H9 (cell line): ENCODE results near the gene CDK14. TPM values are rescaled to one million over a fixed set of nuclear protein-coding genes. Genes with fewer than 3 reads are reported as not detected.

Experiments used
- DNase-seq: peaks from one replicate; pipeline ENCODE4 v3.0.0-alpha.2; 2017
- H2AFZ ChIP-seq: one replicate; pipeline ENCODE4 v1.6.1; 2013; ENCODE audit warnings: mild to moderate bottlenecking, low read length, control low read depth, moderate library complexity
- H2AK5ac ChIP-seq: 2 replicates; pipeline ENCODE4 v1.6.1; 2013; ENCODE audit warnings: low read length, control low read depth, mixed read lengths; ENCODE audit not compliant: insufficient read length
- H2BK120ac ChIP-seq: one replicate; pipeline ENCODE4 v1.6.1; 2013; ENCODE audit warnings: low read depth, mild to moderate bottlenecking, low read length, control low read depth, inconsistent platforms; ENCODE audit not compliant: poor library complexity, severe bottlenecking
- H2BK12ac ChIP-seq: 2 replicates; pipeline ENCODE4 v1.6.1; 2013; ENCODE audit warnings: low read length, control low read depth, mixed read lengths, low read depth; ENCODE audit not compliant: insufficient read length
- H2BK15ac ChIP-seq: 2 replicates; pipeline ENCODE4 v1.6.1; 2013; ENCODE audit warnings: low read depth, low read length, control low read depth
- H2BK20ac ChIP-seq: one replicate; pipeline ENCODE4 v1.6.1; 2013; ENCODE audit warnings: low read depth, mild to moderate bottlenecking, low read length, control low read depth, inconsistent platforms; ENCODE audit not compliant: poor library complexity, severe bottlenecking
- H2BK5ac ChIP-seq: 2 replicates; pipeline ENCODE4 v1.6.1; 2013; ENCODE audit warnings: low read length, control low read depth, mixed read lengths; ENCODE audit not compliant: insufficient read length
- H3K14ac ChIP-seq: 2 replicates; pipeline ENCODE4 v1.6.1; 2013; ENCODE audit warnings: low read length, control low read depth; ENCODE audit not compliant: insufficient read depth
- H3K18ac ChIP-seq: 2 replicates; pipeline ENCODE4 v1.6.1; 2013; ENCODE audit warnings: low read depth, mild to moderate bottlenecking, mixed read lengths, low read length, control low read depth; ENCODE audit not compliant: insufficient read length
- H3K23ac ChIP-seq: 2 replicates; pipeline ENCODE4 v1.6.1; 2013; ENCODE audit warnings: low read length, control low read depth, mixed read lengths, low read depth; ENCODE audit not compliant: insufficient read length
- H3K23me2 ChIP-seq: 2 replicates; pipeline ENCODE4 v1.6.1; 2013; ENCODE audit warnings: low read depth, mild to moderate bottlenecking, mixed read lengths, low read length, control low read depth; ENCODE audit not compliant: insufficient read length, poor library complexity, severe bottlenecking
- H3K27ac ChIP-seq: 2 replicates; pipeline ENCODE4 v1.5.1; 2013; ENCODE audit warnings: low read length, control low read depth, mixed read lengths, low read depth; ENCODE audit not compliant: insufficient read length
- H3K27me3 ChIP-seq: 2 replicates; pipeline ENCODE4 v1.6.1; 2013; ENCODE audit warnings: low read length, control low read depth, inconsistent platforms; ENCODE audit not compliant: insufficient read depth
- H3K4ac ChIP-seq: 2 replicates; pipeline ENCODE4 v1.6.1; 2013; ENCODE audit warnings: low read depth, mild to moderate bottlenecking, control low read depth, inconsistent platforms, low read length, moderate library complexity
- H3K4me1 ChIP-seq: 2 replicates; pipeline ENCODE4 v1.6.1; 2013; ENCODE audit warnings: low read length, control low read depth, inconsistent platforms; ENCODE audit not compliant: insufficient read depth
- H3K4me2 ChIP-seq: 2 replicates; pipeline ENCODE4 v1.6.1; 2013; ENCODE audit warnings: low read length, control low read depth, mixed read lengths; ENCODE audit not compliant: insufficient read length, insufficient read depth
- H3K56ac ChIP-seq: 2 replicates; pipeline ENCODE4 v1.6.1; 2013; ENCODE audit warnings: low read depth, mild to moderate bottlenecking, mixed read lengths, low read length, control low read depth; ENCODE audit not compliant: insufficient read length
- H3K79me1 ChIP-seq: 2 replicates; pipeline ENCODE4 v1.6.1; 2013; ENCODE audit warnings: low read depth, mild to moderate bottlenecking, moderate library complexity, low read length, control low read depth, inconsistent platforms; ENCODE audit not compliant: insufficient read depth, poor library complexity, severe bottlenecking
- H3K79me2 ChIP-seq: 2 replicates; pipeline ENCODE4 v1.6.1; 2013; ENCODE audit warnings: low read length, control low read depth, inconsistent platforms; ENCODE audit not compliant: insufficient read depth
- H3K9ac ChIP-seq: 2 replicates; pipeline ENCODE4 v1.6.1; 2013; ENCODE audit warnings: low read length, control low read depth, mixed read lengths; ENCODE audit not compliant: insufficient read length; ENCODE audit errors: extremely low read depth
- H3K9me3 ChIP-seq: one replicate; pipeline ENCODE4 v1.6.1; 2013; ENCODE audit warnings: low read depth, low read length, inconsistent platforms; ENCODE audit not compliant: control insufficient read depth
- H3T11ph ChIP-seq: one replicate; pipeline ENCODE4 v1.6.1; 2013; ENCODE audit warnings: mild to moderate bottlenecking, low read length, control low read depth, inconsistent platforms
- H4K20me1 ChIP-seq: one replicate; pipeline ENCODE4 v1.6.1; 2013; ENCODE audit not compliant: control insufficient read depth, insufficient read length, insufficient read depth
- H4K5ac ChIP-seq: 2 replicates; pipeline ENCODE4 v1.6.1; 2013; ENCODE audit warnings: low read depth, mild to moderate bottlenecking, mixed read lengths, low read length, control low read depth; ENCODE audit not compliant: insufficient read length
- H4K8ac ChIP-seq: replicated peaks from 2 replicates; pipeline ENCODE4 v1.6.1; 2013; ENCODE audit warnings: low read length, control low read depth, mixed read lengths, low read depth; ENCODE audit not compliant: insufficient read length
- H4K91ac ChIP-seq: 2 replicates; pipeline ENCODE4 v1.6.1; 2013; ENCODE audit warnings: low read depth, mild to moderate bottlenecking, moderate library complexity, mixed read lengths, low read length, control low read depth; ENCODE audit not compliant: insufficient read length
- H3K27ac Mint-ChIP-seq, 3 experiments: 2 replicates in 2 of 3; 3 replicates in 1 of 3; pipeline ENCODE4 v1.8.0; 2020 to 2021; ENCODE audit warnings: mixed read lengths in 3 of 3, mild to moderate bottlenecking in 1 of 3, moderate library complexity in 1 of 3
- H3K27me3 Mint-ChIP-seq: 2 replicates; pipeline ENCODE4 v1.8.0; 2021; ENCODE audit warnings: low read depth, mild to moderate bottlenecking, moderate library complexity, mixed read lengths
- H3K36me3 Mint-ChIP-seq, 3 experiments: 2 replicates in 2 of 3; 3 replicates in 1 of 3; pipeline ENCODE4 v1.8.0; 2020 to 2021; ENCODE audit warnings: low read depth in 3 of 3, mixed read lengths in 3 of 3; ENCODE audit not compliant: insufficient read depth in 1 of 3
- H3K4me1 Mint-ChIP-seq, 2 experiments: 2 replicates each; pipeline ENCODE4 v1.8.0; 2020; ENCODE audit warnings: mixed read lengths in 2 of 2
- H3K4me3 Mint-ChIP-seq, 2 experiments: 2 replicates in 1 of 2; 3 replicates in 1 of 2; pipeline ENCODE4 v1.8.0; 2020 to 2021; ENCODE audit warnings: mild to moderate bottlenecking in 2 of 2, mixed read lengths in 2 of 2, moderate library complexity in 1 of 2
- H3K9me3 Mint-ChIP-seq, 2 experiments: 2 replicates in 1 of 2; 3 replicates in 1 of 2; pipeline ENCODE4 v1.8.0; 2020; ENCODE audit warnings: mild to moderate bottlenecking in 2 of 2, mixed read lengths in 2 of 2, moderate library complexity in 1 of 2
- WGBS: extraction: QIAGEN DNeasy Blood & Tissue Kit; methylation state at CpG from one replicate; pipeline ENCODE4 v1.1.7; 2013; ENCODE audit warnings: missing lambda C conversion rate, low lambda C conversion rate, mixed read lengths; ENCODE audit not compliant: insufficient read length; ENCODE audit errors: extremely low coverage; 5-methylcytosine and 5-hydroxymethylcytosine counted together
- total RNA-seq: library from RNA; stranded (reverse); gene quantifications from 2 replicates; pipeline ENCODE4 v1.2.1, GENCODE V29; 2021
- TF ChIP-seq, protein P1 (sequence below): fragments of 200-600 bp; sonication (generic); conservative IDR thresholded peaks from 3 replicates; pipeline ENCODE4 v1.8.0; 2021; ENCODE audit warnings: antibody characterized with exemption, mild to moderate bottlenecking

CDK14 gene
- total RNA-seq, 1 experiment from 2014 or later, result 23.9 TPM

DNA sequence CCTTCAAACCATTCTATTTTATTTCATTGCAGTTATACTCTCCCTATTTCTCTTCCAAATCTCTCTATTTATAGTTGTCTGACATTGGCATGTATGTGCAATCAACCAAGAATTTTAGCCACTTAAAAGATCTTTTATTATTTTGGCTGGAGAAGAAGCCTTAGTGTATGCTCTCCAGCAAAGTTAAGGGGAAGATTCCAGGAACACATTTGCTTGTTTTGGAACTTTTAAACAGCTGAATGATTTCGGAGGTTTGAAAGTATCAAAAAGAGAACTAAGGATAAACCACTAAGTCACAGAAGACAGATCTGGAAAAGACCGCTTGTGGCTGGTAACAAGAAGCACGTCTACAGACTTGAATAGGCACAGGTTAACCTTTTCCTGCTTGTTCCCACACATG, 485.9 kb downstream of the CDK14 start:
- WGBS, result no CpG with 5 or more reads among the region's 3 CpGs
- H3K27ac Mint-ChIP-seq, result no peak overlapping the region

More for the DNA sequence above, 485.9 kb downstream of the CDK14 start:
- no peak overlapping the region for H3T11ph ChIP-seq
- H2AK5ac ChIP-seq, result no peak overlapping the region
- H3K79me2 ChIP-seq, result no peaks in the 10 kb centered on the region
- H2BK15ac ChIP-seq, result no peak overlapping the region
- H3K36me3 Mint-ChIP-seq, result no peaks in the 10 kb centered on the region
- no peak overlapping the region for H4K8ac ChIP-seq
- H2AFZ ChIP-seq, result no peak overlapping the region
- no peak overlapping the region for H2BK12ac ChIP-seq
- H3K9me3 ChIP-seq, result no peaks in the 10 kb centered on the region
- no peak overlapping the region for H3K56ac ChIP-seq
- no peaks in the 10 kb centered on the region for H3K27me3 Mint-ChIP-seq
- H3K4ac ChIP-seq, result no peak overlapping the region
- no peak overlapping the region for H3K4me2 ChIP-seq
- no peak overlapping the region for H3K27ac ChIP-seq
- DNase-seq, result no peak
- H3K9ac ChIP-seq, result no peak overlapping the region
- H4K91ac ChIP-seq, result no peak overlapping the region
- TF ChIP-seq, protein P1, sequence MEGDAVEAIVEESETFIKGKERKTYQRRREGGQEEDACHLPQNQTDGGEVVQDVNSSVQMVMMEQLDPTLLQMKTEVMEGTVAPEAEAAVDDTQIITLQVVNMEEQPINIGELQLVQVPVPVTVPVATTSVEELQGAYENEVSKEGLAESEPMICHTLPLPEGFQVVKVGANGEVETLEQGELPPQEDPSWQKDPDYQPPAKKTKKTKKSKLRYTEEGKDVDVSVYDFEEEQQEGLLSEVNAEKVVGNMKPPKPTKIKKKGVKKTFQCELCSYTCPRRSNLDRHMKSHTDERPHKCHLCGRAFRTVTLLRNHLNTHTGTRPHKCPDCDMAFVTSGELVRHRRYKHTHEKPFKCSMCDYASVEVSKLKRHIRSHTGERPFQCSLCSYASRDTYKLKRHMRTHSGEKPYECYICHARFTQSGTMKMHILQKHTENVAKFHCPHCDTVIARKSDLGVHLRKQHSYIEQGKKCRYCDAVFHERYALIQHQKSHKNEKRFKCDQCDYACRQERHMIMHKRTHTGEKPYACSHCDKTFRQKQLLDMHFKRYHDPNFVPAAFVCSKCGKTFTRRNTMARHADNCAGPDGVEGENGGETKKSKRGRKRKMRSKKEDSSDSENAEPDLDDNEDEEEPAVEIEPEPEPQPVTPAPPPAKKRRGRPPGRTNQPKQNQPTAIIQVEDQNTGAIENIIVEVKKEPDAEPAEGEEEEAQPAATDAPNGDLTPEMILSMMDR, result no peak
- no peaks in the 10 kb centered on the region for H3K27me3 ChIP-seq
- H3K4me1 ChIP-seq, result no peaks in the 10 kb centered on the region
- H3K79me1 ChIP-seq, result no peaks in the 10 kb centered on the region
- no peaks in the 10 kb centered on the region for H3K9me3 Mint-ChIP-seq
- H2BK5ac ChIP-seq, result no peak overlapping the region
- H3K23ac ChIP-seq, result no peak overlapping the region
- H3K23me2 ChIP-seq, result no peaks in the 10 kb centered on the region
- no peak overlapping the region for H3K4me3 Mint-ChIP-seq
- no peak overlapping the region for H3K14ac ChIP-seq
- H4K20me1 ChIP-seq, result no peaks in the 10 kb centered on the region
- H4K5ac ChIP-seq, result no peak overlapping the region
- no peak overlapping the region for H2BK20ac ChIP-seq
- H2BK120ac ChIP-seq, result no peak overlapping the region
- peaks cover 6% of the 10 kb centered on the region in 2 experiments for H3K4me1 Mint-ChIP-seq
- no peak overlapping the region for H3K18ac ChIP-seq
